HUES48 (cell line): ENCODE measurements around the gene NCF4.

Experiments
- H3K27ac ChIP-seq: one replicate; pipeline ENCODE4 v1.7.0; 2013; ENCODE audit warnings: low read depth, low read length, inconsistent platforms
- H3K27me3 ChIP-seq: 2 replicates; pipeline ENCODE4 v1.6.1; 2013; ENCODE audit warnings: mild to moderate bottlenecking, low read length; ENCODE audit not compliant: control insufficient read depth, insufficient read depth
- H3K36me3 ChIP-seq: 2 replicates; pipeline ENCODE4 v1.6.1; 2013; ENCODE audit warnings: low read length; ENCODE audit not compliant: control insufficient read depth, insufficient read depth
- H3K4me1 ChIP-seq: 2 replicates; pipeline ENCODE4 v1.6.1; 2013; ENCODE audit warnings: mild to moderate bottlenecking, low read length; ENCODE audit not compliant: control insufficient read depth, insufficient read depth
- H3K4me3 ChIP-seq: 2 replicates; pipeline ENCODE4 v1.5.1; 2013; ENCODE audit warnings: mild to moderate bottlenecking, low read depth, low read length
- H3K9ac ChIP-seq: 2 replicates; pipeline ENCODE4 v1.6.1; 2013; ENCODE audit warnings: mild to moderate bottlenecking, low read depth, low read length, moderate library complexity
- H3K9me3 ChIP-seq: 2 replicates; pipeline ENCODE4 v1.6.1; 2013; ENCODE audit warnings: low read length; ENCODE audit not compliant: control insufficient read depth, insufficient read depth

Gene NCF4

DNA sequence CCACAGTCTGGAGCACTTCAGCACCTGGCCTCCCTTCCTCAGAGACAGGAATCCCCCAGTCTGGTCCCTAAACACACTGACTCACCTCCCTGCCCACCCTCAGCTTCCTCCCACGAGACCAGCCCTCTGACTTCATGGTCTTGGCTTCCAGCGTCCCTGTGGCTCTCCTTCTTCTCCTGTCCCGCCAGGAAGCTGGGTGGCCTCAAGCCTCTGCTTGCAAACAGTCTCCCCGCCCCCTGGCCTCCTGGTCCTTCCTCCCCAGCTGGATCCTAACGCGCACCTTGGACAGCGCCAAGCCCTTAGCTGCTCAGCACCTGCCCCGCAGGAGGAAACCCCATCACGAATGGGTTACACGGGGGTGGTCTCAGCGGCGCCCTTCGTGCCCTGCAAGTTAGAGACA lies 4.5 kb downstream of the NCF4 start:
- H3K4me3 ChIP-seq: no peak overlapping the region
- no peaks in the 10 kb centered on the region for H3K9me3 ChIP-seq
- H3K36me3 ChIP-seq: no peaks in the 10 kb centered on the region
- H3K27ac ChIP-seq: no peak overlapping the region
- H3K4me1 ChIP-seq: no peaks in the 10 kb centered on the region
- H3K9ac ChIP-seq: no peak overlapping the region
- H3K27me3 ChIP-seq: peaks cover 10% of the 10 kb centered on the region; the same call in 1 of the 2 replicates

DNA sequence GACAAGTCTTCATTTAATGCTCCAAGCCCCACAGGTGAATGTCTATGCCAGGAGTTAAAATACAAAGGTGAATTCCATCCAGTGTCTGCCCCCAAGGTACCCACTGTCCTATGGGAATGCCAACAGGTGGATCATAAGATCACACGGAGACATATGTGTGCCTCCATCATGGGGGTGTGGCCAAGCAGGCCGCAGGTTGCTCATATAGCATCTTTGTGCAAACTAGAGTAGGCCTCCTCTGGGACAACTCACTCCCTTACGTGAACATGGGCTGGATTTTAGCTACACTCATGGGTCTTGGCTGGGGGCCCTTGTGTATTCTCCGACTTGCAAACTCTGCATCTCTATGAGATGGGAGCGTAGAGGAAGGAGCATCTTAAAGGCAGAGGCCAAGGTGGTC lies 6.9 kb downstream of the NCF4 start:
- no peak overlapping the region for H3K9ac ChIP-seq
- H3K36me3 ChIP-seq: no peaks in the 10 kb centered on the region
- H3K4me1 ChIP-seq: no peaks in the 10 kb centered on the region
- no peak overlapping the region for H3K27ac ChIP-seq
- peaks cover 10% of the 10 kb centered on the region; the same call in 1 of the 2 replicates for H3K27me3 ChIP-seq
- H3K9me3 ChIP-seq: no peaks in the 10 kb centered on the region
- H3K4me3 ChIP-seq: no peak overlapping the region

DNA sequence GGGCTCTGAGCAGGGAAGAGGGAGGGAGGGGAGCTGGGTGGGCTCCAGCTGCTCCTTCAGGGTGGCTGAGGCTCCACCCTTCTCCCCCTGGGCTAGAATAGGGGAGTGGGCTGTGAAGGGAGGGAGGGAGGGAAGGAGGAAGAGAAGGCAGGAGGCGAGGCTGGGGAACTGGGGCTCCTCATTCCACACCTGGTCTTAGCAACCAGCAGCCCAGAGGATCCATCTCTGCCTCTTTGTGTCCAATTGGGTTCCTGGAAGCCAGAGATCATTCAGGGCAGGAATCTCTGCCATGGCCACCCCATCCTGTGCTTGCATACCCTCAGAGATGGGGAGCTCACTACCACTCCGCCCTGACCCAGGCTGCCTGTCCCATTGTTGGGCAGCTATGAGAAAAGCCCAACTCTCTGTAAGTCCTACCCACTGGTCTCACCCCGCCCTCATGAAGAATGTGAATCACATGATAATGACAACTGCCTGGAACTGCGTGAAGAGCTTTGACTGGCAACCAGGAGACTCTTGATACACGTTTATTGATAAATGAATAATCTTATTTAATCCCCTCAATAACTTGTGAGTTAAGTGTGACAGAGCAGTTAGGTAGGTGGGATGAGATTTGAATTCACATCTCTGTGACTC lies 7.9 kb downstream of the NCF4 start:
- Histone ChIP-seq H3K9ac (no peak overlapping the region), H3K4me3 (no peak overlapping the region), H3K4me1 (no peaks in the 10 kb centered on the region), H3K36me3 (no peaks in the 10 kb centered on the region), H3K27me3 (peaks cover 10% of the 10 kb centered on the region; the same call in 1 of the 2 replicates), H3K27ac (no peak overlapping the region), H3K9me3 (no peaks in the 10 kb centered on the region)

DNA sequence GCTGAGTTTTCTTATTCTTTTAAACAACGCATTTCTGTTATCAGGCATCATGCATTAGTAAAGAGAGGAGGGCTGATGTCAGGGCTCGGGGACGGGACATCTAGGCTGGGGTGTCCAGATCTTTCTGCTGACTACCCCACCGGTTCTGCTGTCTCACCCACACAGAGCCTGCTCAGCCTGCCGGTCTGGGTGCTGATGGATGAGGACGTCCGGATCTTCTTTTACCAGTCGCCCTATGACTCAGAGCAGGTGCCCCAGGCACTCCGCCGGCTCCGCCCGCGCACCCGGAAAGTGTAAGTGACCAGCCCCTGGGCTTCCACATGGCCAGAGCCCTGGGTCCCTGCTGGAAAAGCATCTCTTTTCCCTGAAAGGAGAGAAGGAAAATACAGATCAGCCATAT lies 9.4 kb downstream of the NCF4 start:
- peaks cover 10% of the 10 kb centered on the region; the same call in 1 of the 2 replicates for H3K27me3 ChIP-seq
- H3K4me3 ChIP-seq: no peak overlapping the region
- no peak overlapping the region for H3K9ac ChIP-seq
- H3K9me3 ChIP-seq: no peaks in the 10 kb centered on the region
- no peaks in the 10 kb centered on the region for H3K36me3 ChIP-seq
- no peak overlapping the region for H3K27ac ChIP-seq
- H3K4me1 ChIP-seq: no peaks in the 10 kb centered on the region

DNA sequence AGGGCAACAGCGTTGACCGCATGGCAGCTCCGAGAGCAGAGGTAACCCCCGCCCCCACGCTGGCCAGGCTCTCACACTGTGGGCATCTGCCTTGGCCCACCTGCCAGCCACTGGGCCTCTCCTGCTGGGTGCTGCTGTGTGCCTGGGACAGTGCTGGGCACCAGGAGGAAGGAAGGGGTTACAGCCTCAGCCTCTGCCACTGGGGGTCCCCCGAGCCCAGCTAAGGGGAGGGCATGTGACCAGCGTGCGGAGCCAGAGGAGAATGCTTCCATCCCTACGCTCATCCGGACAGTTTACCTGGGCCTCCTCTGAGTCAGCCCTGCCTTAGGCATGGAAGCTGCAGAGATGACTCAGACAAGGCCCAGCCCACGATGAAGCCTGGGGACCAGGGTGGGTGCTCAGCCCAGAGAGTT lies 10.9 kb downstream of the NCF4 start:
- H3K27me3 ChIP-seq: 0 out of 2 replicates have a peak, but pooled peaks cover 2% of the 10 kb centered on the region
- no peaks in the 10 kb centered on the region for H3K36me3 ChIP-seq
- H3K4me3 ChIP-seq: no peak overlapping the region
- H3K9me3 ChIP-seq: no peaks in the 10 kb centered on the region
- H3K9ac ChIP-seq: no peak overlapping the region
- H3K27ac ChIP-seq: no peak overlapping the region
- no peaks in the 10 kb centered on the region for H3K4me1 ChIP-seq

DNA sequence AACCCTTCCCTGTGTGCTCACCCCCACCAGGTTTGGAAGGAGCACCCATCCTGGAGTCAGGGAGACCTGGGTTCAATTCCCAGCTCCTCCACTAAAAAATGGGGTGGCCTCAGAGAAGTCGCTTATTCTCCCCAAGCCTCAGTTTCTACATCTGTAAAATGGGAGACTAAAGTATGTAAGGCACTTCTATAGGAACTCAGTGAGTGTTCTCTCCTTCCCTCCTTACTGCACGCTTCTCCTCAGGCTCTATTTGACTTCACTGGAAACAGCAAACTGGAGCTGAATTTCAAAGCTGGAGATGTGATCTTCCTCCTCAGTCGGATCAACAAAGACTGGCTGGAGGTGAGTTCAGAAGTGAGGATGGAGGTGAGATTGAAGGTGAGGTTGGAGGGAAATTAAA lies 11.3 kb downstream of the NCF4 start:
- H3K9ac ChIP-seq: no peak overlapping the region
- H3K4me1 ChIP-seq: no peaks in the 10 kb centered on the region
- no peaks in the 10 kb centered on the region for H3K9me3 ChIP-seq
- H3K27me3 ChIP-seq: no peaks in the 10 kb centered on the region
- no peak overlapping the region for H3K27ac ChIP-seq
- no peaks in the 10 kb centered on the region for H3K36me3 ChIP-seq
- no peak overlapping the region for H3K4me3 ChIP-seq

DNA sequence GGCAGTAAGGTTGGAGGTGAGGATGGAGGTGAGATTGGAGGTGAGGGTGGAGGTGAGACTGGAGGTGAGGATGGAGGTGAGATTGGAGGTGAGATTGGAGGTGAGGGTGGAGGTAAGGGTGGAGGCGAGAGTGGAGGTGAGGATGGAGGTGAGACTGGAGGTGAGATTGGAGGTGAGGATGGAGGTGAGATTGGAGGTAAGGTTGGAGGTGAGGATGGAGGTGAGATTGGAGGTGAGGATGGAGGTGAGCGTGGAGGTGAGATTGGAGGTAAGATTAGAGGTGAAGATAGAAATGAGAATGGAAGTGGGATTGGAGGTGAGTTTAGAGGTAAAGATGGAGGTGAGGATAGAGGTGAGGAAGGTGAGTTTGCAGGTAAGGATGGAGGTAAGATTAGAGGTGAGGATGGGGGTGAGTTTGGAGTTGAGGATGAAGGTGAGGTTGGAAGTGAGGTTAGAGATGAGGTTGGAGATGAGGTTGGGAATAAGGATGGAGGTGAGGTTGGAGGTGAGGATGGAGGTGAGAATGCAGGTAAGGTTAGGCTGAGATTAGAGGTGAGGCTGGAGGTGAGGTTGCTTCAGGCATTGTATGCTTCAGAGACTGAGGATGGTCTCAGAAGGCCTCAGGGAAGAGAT lies 12.2 kb downstream of the NCF4 start:
- H3K9ac ChIP-seq: no peak overlapping the region
- no peaks in the 10 kb centered on the region for H3K4me1 ChIP-seq
- H3K27ac ChIP-seq: no peak overlapping the region
- H3K9me3 ChIP-seq: no peaks in the 10 kb centered on the region
- H3K4me3 ChIP-seq: no peak overlapping the region
- H3K27me3 ChIP-seq: no peaks in the 10 kb centered on the region
- H3K36me3 ChIP-seq: no peaks in the 10 kb centered on the region

DNA sequence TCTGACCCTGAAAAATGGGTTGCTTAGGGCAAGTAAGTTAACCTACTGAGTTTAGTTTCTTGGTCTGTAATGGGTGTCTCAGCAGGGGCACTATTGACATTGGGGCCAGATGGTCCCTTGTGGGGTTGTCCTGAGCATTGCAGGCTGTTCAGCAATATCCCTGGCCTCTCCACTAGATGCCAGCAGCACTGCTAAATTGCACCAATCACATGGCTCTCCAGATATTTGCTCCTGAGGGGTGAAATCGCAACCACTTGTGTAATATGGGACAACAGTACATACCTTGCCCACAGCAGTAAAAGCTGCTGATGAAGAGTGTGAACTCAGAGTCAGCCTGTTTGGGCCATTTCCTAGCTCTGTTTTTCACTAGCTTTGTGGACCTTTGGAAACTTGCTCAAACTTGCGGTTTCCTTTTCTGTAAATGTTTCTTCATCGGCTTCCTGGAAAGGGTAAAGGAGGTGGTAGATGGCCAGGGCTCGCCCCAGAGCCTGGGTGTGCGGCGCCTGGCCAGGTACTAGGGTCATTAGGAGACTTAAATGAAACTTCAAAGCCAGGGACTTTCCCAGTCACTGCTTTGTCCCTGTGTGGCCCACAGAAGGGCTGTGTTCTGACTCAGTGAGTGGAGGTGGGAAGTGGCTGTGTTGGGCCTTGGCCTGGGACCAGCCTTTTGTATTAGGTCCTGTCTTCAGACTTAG lies 13.0 kb downstream of the NCF4 start:
- no peak overlapping the region for H3K4me3 ChIP-seq
- no peak overlapping the region for H3K27ac ChIP-seq
- H3K9me3 ChIP-seq: no peaks in the 10 kb centered on the region
- no peak overlapping the region for H3K9ac ChIP-seq
- no peaks in the 10 kb centered on the region for H3K4me1 ChIP-seq
- no peaks in the 10 kb centered on the region for H3K36me3 ChIP-seq
- no peaks in the 10 kb centered on the region for H3K27me3 ChIP-seq

DNA sequence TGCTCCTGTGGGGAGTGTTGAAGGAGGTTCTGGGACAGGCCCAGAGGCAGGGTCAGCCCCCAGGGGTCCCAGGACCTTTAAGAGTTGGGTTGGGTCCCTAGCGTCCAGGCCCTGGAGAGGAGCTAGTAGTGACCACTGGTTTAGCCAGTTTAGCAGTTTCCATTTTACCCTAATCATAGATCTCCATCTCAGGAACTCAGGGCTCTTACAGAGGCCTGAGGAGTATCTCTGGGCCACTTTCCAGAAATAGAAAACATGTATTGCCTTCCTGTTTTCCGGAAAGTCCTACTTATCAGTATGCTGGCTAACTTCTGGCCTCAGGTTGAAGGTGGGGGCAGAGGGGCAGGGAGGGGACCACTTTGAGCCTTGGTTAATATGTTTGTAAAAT lies 13.5 kb downstream of the NCF4 start:
- Histone ChIP-seq H3K27me3 (no peaks in the 10 kb centered on the region), H3K4me1 (no peaks in the 10 kb centered on the region), H3K27ac (no peak overlapping the region), H3K4me3 (no peak overlapping the region), H3K9me3 (no peaks in the 10 kb centered on the region), H3K36me3 (no peaks in the 10 kb centered on the region), H3K9ac (no peak overlapping the region)

DNA sequence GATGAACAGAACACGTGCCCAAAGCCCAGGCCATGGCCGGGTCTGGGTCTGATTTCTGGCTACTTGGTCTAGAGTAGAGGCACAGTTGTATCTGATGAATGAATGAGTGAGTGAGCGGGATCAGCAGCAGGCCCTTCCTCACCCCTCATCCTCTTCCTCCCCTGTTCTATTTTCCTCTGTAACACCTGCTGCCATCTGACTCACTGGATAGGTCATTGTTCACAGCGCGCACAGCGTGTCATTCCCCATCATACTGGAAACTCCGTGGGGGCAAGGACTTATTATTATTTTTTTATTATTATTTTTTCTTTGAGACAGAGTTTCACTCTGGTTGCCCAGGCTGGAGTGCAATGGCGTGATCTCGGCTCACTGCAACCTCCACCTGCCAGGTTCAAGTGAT lies 13.9 kb downstream of the NCF4 start:
- Histone ChIP-seq H3K9me3 (no peaks in the 10 kb centered on the region), H3K27me3 (no peaks in the 10 kb centered on the region), H3K9ac (no peak overlapping the region), H3K4me3 (no peak overlapping the region), H3K27ac (no peak overlapping the region), H3K36me3 (no peaks in the 10 kb centered on the region), H3K4me1 (no peaks in the 10 kb centered on the region)

DNA sequence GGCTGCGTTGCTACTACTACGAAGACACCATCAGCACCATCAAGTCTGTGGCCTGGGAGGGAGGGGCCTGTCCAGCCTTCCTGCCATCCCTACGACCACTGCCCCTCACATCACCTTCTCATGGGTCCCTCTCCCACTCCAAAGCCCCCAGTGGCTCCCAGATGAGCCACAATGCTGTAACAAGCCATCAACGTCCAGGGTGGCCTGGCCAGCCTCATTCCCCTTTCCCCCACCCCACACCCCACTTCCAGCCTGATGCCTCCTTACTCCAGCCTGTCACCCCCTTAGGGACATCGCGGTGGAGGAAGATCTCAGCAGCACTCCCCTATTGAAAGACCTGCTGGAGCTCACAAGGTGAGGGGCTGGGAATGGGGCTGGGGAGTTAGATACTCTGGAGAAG lies 14.9 kb downstream of the NCF4 start:
- Histone ChIP-seq H3K9me3 (no peaks in the 10 kb centered on the region), H3K36me3 (no peaks in the 10 kb centered on the region), H3K27ac (no peak overlapping the region), H3K27me3 (no peaks in the 10 kb centered on the region), H3K4me3 (no peak overlapping the region), H3K4me1 (no peaks in the 10 kb centered on the region), H3K9ac (no peak overlapping the region)
